SK-N-SH (cell line): ENCODE results near the gene PSMD14. TPM values are rescaled to one million over a fixed set of nuclear protein-coding genes. Genes with fewer than 3 reads are reported as not detected.

Experiments
- CTCF ChIA-PET: fragments of 300-600, 350-600 bp; formaldehyde crosslinking; extraction: SDS; loops from one replicate; lab custom pipeline; 2021; lab: Yijun Ruan, JAX
- POLR2A ChIA-PET: fragments of 350-600 bp; sonication (Branson Sonifier 250); formaldehyde crosslinking; extraction: SDS; loops from one replicate; lab custom pipeline; 2020; ENCODE audit warnings: antibody characterized with exemption, inconsistent platforms; lab: Yijun Ruan, JAX
- DNase-seq: peaks from one replicate; pipeline ENCODE4 v3.0.0; 2012
- H2AFZ ChIP-seq: fragments of 200-600 bp; sonication (generic); 2 replicates; pipeline ENCODE4 v1.8.1; 2016; ENCODE audit warnings: antibody characterized with exemption, mild to moderate bottlenecking, low read depth
- H3F3A ChIP-seq: fragments of 200-600 bp; sonication (generic); replicated peaks from 2 replicates; pipeline ENCODE3; 2016; ENCODE audit warnings: antibody characterized with exemption, mild to moderate bottlenecking; ENCODE audit not compliant: insufficient read depth
- H3K27ac ChIP-seq, 2 experiments: fragments of 200-500 bp in 1 of 2; fragments of 200-600 bp in 1 of 2; sonication (Bioruptor generic) in 1 of 2; sonication (generic), shearing (Covaris generic) in 1 of 2; 2 replicates each; pipeline versions ENCODE4 v1.5.1 to v1.6.1; 2014 to 2016; ENCODE audit warnings: low read depth in 2 of 2, inconsistent platforms in 1 of 2, low read length in 1 of 2, mild to moderate bottlenecking in 1 of 2, mixed read lengths in 1 of 2
- H3K27me3 ChIP-seq: fragments of 200-600 bp; sonication (generic), shearing (Covaris generic); 2 replicates; pipeline ENCODE4 v1.6.1; 2016; ENCODE audit warnings: mixed run types; ENCODE audit not compliant: insufficient read depth
- H3K36me3 ChIP-seq, 2 experiments: fragments of 200-500 bp in 1 of 2; fragments of 200-600 bp in 1 of 2; sonication (Bioruptor generic) in 1 of 2; sonication (generic) in 1 of 2; replicated peaks in 1 of 2; 2 replicates each; pipeline versions ENCODE3 to v1.5.1; 2014 to 2016; ENCODE audit warnings: low read length in 1 of 2, mild to moderate bottlenecking in 1 of 2; ENCODE audit not compliant: insufficient read depth in 2 of 2, control insufficient read depth in 1 of 2
- H3K4me1 ChIP-seq, 2 experiments: fragments of 200-500 bp in 1 of 2; fragments of 200-600 bp in 1 of 2; sonication (Bioruptor generic) in 1 of 2; sonication (generic), shearing (Covaris generic) in 1 of 2; 2 replicates each; pipeline versions ENCODE4 v1.5.1 to v1.6.1; 2014 to 2016; ENCODE audit warnings: low read depth in 1 of 2, low read length in 1 of 2, mixed run types in 1 of 2; ENCODE audit not compliant: insufficient read depth in 2 of 2, control insufficient read depth in 1 of 2
- H3K4me2 ChIP-seq: fragments of 200-600 bp; sonication (generic), shearing (Covaris generic); 2 replicates; pipeline ENCODE4 v1.6.1; 2017; ENCODE audit warnings: mixed run types
- H3K4me3 ChIP-seq, 2 experiments: fragments of 200-500 bp in 1 of 2; fragments of 200-600 bp in 1 of 2; sonication (Bioruptor generic) in 1 of 2; sonication (generic), shearing (Covaris generic) in 1 of 2; 2 replicates each; pipeline versions ENCODE4 v1.5.1 to v1.8.1; 2014 to 2016; ENCODE audit warnings: low read depth in 2 of 2, inconsistent platforms in 1 of 2, low read length in 1 of 2, mild to moderate bottlenecking in 1 of 2, mixed read lengths in 1 of 2, moderate library complexity in 1 of 2
- H3K79me2 ChIP-seq: fragments of 200-600 bp; sonication (generic); 2 replicates; pipeline ENCODE4 v1.8.1; 2017; ENCODE audit warnings: mild to moderate bottlenecking; ENCODE audit not compliant: insufficient read depth
- H3K9ac ChIP-seq: fragments of 200-600 bp; sonication (generic); 2 replicates; pipeline ENCODE4 v1.6.1; 2017; ENCODE audit warnings: mixed run types
- H3K9me2 ChIP-seq: fragments of 200-600 bp; sonication (generic); 2 replicates; pipeline ENCODE4 v1.6.1; 2017; ENCODE audit warnings: mixed run types
- H3K9me3 ChIP-seq: fragments of 200-600 bp; sonication (generic); 2 replicates; pipeline ENCODE4 v1.6.1; 2017; ENCODE audit warnings: mixed run types, mild to moderate bottlenecking, moderate library complexity
- H4K20me1 ChIP-seq: fragments of 200-600 bp; sonication (generic); 2 replicates; pipeline ENCODE4 v1.6.1; 2017; ENCODE audit warnings: mild to moderate bottlenecking, mixed run types; ENCODE audit not compliant: insufficient read depth
- CHD2 ChIP-seq: fragments of 150-350 bp; IDR thresholded peaks from 2 replicates; pipeline ENCODE4 v1.6.1; 2018; ENCODE audit warnings: low read length; ENCODE audit not compliant: partially characterized antibody
- EP300 ChIP-seq, 2 experiments: IDR thresholded peaks; 2 replicates each; pipeline versions ENCODE4 v1.4.0 to v1.6.1; 2012; ENCODE audit warnings: borderline replicate concordance in 1 of 2, low read depth in 1 of 2, low read length in 1 of 2
- FOSL2 ChIP-seq: IDR thresholded peaks from 2 replicates; pipeline ENCODE4 v1.4.0; 2012; ENCODE audit warnings: low read depth, mild to moderate bottlenecking, moderate library complexity, borderline replicate concordance
- FOXJ3 ChIP-seq: sonication (generic); formaldehyde crosslinking; IDR thresholded peaks from 2 replicates; pipeline ENCODE4 v1.5.1; 2020; ENCODE audit warnings: mild to moderate bottlenecking, missing genetic modification reagents
- FOXM1 ChIP-seq: IDR thresholded peaks from 2 replicates; pipeline ENCODE4 v1.4.0; 2012; ENCODE audit warnings: low read depth, mild to moderate bottlenecking
- MXI1 ChIP-seq: IDR thresholded peaks from 2 replicates; pipeline ENCODE4 v1.6.1; 2012; ENCODE audit warnings: mild to moderate bottlenecking, low read depth, low read length, improper control_type of control experiment
- RCOR1 ChIP-seq: fragments of 150-350 bp; IDR thresholded peaks from 2 replicates; pipeline ENCODE4 v1.6.1; 2017; ENCODE audit warnings: antibody characterized with exemption, low read length
- RFX5 ChIP-seq: IDR thresholded peaks from 2 replicates; pipeline ENCODE4 v1.6.1; 2012; ENCODE audit warnings: mild to moderate bottlenecking, improper control_type of control experiment, low read length
- RXRA ChIP-seq: IDR thresholded peaks from 2 replicates; pipeline ENCODE4 v1.4.0; 2012; ENCODE audit warnings: low read depth, mild to moderate bottlenecking, borderline replicate concordance
- TCF12 ChIP-seq: IDR thresholded peaks from 2 replicates; pipeline ENCODE4 v1.4.0; 2012
- TEAD4 ChIP-seq: IDR thresholded peaks from 2 replicates; pipeline ENCODE4 v1.4.0; 2012; ENCODE audit warnings: mild to moderate bottlenecking, borderline replicate concordance; ENCODE audit not compliant: insufficient read depth
- WGBS: methylation state at CpG from one replicate; pipeline ENCODE4 v1.1.6; 2017; ENCODE audit warnings: low lambda C conversion rate; 5-methylcytosine and 5-hydroxymethylcytosine counted together
- polyA plus RNA-seq, 3 experiments: library from polyadenylated mRNA; depleted of rRNA; stranded (reverse); fragments of >200 nt; gene quantifications; 2 replicates each; pipeline ENCODE4 v1.2.3, GENCODE V29; 2012
- TF ChIP-seq, protein P1 (sequence below): IDR thresholded peaks from 2 replicates; pipeline ENCODE4 v1.4.0; 2012; ENCODE audit warnings: low read depth
- TF ChIP-seq, protein P2 (sequence below): IDR thresholded peaks from 2 replicates; pipeline ENCODE4 v1.4.0; 2012; ENCODE audit warnings: low read depth, borderline replicate concordance
- TF ChIP-seq, protein P3 (sequence below): fragments of 150-350 bp; IDR thresholded peaks from 2 replicates; pipeline ENCODE4 v1.6.1; 2016; ENCODE audit warnings: mild to moderate bottlenecking, low read depth, low read length
- TF ChIP-seq, protein P4 (sequence below): IDR thresholded peaks from 2 replicates; pipeline ENCODE4 v1.4.0; 2012; ENCODE audit warnings: low read depth, borderline replicate concordance

The PSMD14 gene
- polyA plus RNA-seq, 1 of the 3 experiments (the other 2 are of a cell fraction): 50.4 TPM

DNA sequence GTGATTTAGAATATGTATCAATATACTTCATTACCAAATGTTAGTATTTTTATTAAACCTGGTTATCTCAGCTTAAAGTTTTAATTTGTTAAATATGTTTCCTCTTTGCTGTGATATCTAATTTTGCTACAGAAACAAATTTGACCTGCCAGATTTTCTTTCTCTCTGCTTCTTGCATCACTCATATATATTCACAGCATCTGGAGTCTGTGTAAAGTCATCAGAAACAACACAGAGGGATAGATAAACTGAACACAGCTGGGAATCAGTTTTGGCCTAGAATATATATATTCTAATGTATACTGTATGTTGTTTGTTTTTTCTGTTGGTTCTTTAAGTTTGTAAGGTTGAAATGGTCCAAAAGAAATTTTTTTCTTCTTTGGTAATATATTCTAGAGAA, 8.5 kb downstream of the PSMD14 start:
- no peak overlapping the region for H3K9ac ChIP-seq
- H3K9me3 ChIP-seq: no peaks in the 10 kb centered on the region
- TF ChIP-seq, protein P1, sequence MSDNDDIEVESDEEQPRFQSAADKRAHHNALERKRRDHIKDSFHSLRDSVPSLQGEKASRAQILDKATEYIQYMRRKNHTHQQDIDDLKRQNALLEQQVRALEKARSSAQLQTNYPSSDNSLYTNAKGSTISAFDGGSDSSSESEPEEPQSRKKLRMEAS: no peak
- TF ChIP-seq RCOR1 (no peak), RXRA (no peak), CHD2 (no peak), MXI1 (no peak), TEAD4 (no peak), RFX5 (no peak), EP300 (IDR thresholded peaks at IDR 0.05; ENCODE audit: borderline replicate concordance in 1 of 2, low read depth in 1 of 2, low read length in 1 of 2) (no peak)
- TF ChIP-seq, protein P2, sequence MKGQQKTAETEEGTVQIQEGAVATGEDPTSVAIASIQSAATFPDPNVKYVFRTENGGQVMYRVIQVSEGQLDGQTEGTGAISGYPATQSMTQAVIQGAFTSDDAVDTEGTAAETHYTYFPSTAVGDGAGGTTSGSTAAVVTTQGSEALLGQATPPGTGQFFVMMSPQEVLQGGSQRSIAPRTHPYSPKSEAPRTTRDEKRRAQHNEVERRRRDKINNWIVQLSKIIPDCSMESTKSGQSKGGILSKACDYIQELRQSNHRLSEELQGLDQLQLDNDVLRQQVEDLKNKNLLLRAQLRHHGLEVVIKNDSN: no peak
- no peak overlapping the region for H2AFZ ChIP-seq
- H3K4me2 ChIP-seq: no peak overlapping the region
- ChIA-PET CTCF (interaction anchor here (0.8 kb wide), 1 partner anchor 44 kb away, joined by 3 read pairs; no protein-coding TSS in a partner anchor), POLR2A (no interaction called here)
- H3F3A ChIP-seq: peaks cover 6% of the 10 kb centered on the region
- H3K79me2 ChIP-seq: peaks cover 98% of the 10 kb centered on the region
- H3K9me2 ChIP-seq: no peaks in the 10 kb centered on the region
- H3K4me3 ChIP-seq: no peak overlapping the region
- no peak for DNase-seq
- H4K20me1 ChIP-seq: peaks cover 31% of the 10 kb centered on the region; the same call in 1 of the 2 replicates
- H3K4me1 ChIP-seq: peaks cover 0 to 13% of the 10 kb centered on the region in 2 experiments; a peak in 2 of 4 replicates
- peaks cover 39 to 40% of the 10 kb centered on the region in 2 experiments for H3K36me3 ChIP-seq
- no peaks in the 10 kb centered on the region for H3K27me3 ChIP-seq
- no peak overlapping the region for H3K27ac ChIP-seq

DNA sequence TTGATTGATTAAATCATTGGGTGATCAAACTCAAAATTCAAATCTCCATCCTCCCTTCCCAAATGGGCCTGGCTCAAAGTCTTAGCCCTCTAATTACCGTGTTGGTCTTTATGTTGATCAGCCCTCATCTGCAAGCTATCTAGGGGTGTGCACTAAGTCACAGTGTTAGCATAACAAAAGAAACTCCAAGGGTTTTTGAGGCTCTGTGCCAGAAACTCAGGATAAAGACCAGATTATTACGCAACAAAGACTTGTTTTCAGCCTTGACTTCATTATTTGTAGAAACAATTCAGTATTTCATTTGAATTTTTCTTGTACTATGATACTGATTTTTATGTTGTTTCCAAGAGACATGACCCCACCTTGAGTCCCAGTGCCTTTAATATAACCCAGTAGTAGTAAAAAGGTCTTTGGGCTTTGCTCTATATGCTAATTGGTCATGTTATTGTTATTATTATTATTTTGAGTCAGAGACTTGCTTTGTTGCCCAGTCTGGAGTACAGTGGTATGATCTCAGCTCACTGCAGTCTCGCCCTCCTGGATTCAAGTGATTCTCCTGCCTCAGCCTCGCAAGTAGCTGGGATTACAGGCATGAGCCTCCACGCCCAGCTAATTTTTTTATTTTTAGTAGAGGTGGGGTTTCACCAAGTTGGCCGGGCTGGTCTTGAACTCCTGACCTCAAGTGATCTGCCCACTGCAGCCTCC, 13.9 kb downstream of the PSMD14 start:
- 98% methylated on average over 6 of the region's 6 CpGs for WGBS
- Histone ChIP-seq H2AFZ (no peak overlapping the region), H3K4me1 (peaks cover 0 to 4% of the 10 kb centered on the region in 2 experiments; a peak in 2 of 4 replicates), H3K9me2 (no peaks in the 10 kb centered on the region), H3K36me3 (peaks cover 41 to 76% of the 10 kb centered on the region in 2 experiments), H3F3A (peaks cover 6% of the 10 kb centered on the region), H3K27ac (no peak overlapping the region), H3K4me2 (no peak overlapping the region), H3K4me3 (no peak overlapping the region), H3K9me3 (no peaks in the 10 kb centered on the region), H4K20me1 (peaks cover 4% of the 10 kb centered on the region; the same call in 1 of the 2 replicates), H3K79me2 (peaks cover 96% of the 10 kb centered on the region), H3K27me3 (no peaks in the 10 kb centered on the region), H3K9ac (no peak overlapping the region)
- no peak for TF ChIP-seq FOSL2
- no peak for TF ChIP-seq MXI1
- TF ChIP-seq FOXJ3: no peak
- TF ChIP-seq, protein P3, sequence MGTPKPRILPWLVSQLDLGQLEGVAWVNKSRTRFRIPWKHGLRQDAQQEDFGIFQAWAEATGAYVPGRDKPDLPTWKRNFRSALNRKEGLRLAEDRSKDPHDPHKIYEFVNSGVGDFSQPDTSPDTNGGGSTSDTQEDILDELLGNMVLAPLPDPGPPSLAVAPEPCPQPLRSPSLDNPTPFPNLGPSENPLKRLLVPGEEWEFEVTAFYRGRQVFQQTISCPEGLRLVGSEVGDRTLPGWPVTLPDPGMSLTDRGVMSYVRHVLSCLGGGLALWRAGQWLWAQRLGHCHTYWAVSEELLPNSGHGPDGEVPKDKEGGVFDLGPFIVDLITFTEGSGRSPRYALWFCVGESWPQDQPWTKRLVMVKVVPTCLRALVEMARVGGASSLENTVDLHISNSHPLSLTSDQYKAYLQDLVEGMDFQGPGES: no peak
- no peak for TF ChIP-seq FOXM1
- no peak for TF ChIP-seq TCF12
- TF ChIP-seq, protein P4, sequence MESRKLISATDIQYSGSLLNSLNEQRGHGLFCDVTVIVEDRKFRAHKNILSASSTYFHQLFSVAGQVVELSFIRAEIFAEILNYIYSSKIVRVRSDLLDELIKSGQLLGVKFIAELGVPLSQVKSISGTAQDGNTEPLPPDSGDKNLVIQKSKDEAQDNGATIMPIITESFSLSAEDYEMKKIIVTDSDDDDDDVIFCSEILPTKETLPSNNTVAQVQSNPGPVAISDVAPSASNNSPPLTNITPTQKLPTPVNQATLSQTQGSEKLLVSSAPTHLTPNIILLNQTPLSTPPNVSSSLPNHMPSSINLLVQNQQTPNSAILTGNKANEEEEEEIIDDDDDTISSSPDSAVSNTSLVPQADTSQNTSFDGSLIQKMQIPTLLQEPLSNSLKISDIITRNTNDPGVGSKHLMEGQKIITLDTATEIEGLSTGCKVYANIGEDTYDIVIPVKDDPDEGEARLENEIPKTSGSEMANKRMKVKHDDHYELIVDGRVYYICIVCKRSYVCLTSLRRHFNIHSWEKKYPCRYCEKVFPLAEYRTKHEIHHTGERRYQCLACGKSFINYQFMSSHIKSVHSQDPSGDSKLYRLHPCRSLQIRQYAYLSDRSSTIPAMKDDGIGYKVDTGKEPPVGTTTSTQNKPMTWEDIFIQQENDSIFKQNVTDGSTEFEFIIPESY: no peak
- no peak for TF ChIP-seq RCOR1
- DNase-seq: no peak
- CTCF ChIA-PET: interaction anchor here (0.7 to 1.6 kb wide), 3 partner anchors 11 to 99 kb away, joined by 3 to 4 read pairs (median 3); no protein-coding TSS in a partner anchor
- POLR2A ChIA-PET: no interaction called here
